T-helper 22 cell (primary cell): Measurements from ENCODE around the gene FSTL4.

Experiments used
- DNase-seq: peaks from one replicate; pipeline ENCODE4 v3.0.0-alpha.2; 2020; ENCODE audit warnings: low read depth

Gene FSTL4

GRCh38 chr5:133478199-133478985 is 133.9 kb downstream of the FSTL4 start:
- no peak for DNase-seq

- no peak for DNase-seq
Observed at GRCh38 chr5:133475986-133476385, 136.4 kb downstream of the FSTL4 start.

- no peak for DNase-seq
Observed at GRCh38 chr5:133474851-133475590, 137.3 kb downstream of the FSTL4 start.

GRCh38 chr5:133473291-133473690 is 139.1 kb downstream of the FSTL4 start:
- DNase-seq: no peak

- no peak for DNase-seq
Observed at GRCh38 chr5:133472829-133473228, 139.5 kb downstream of the FSTL4 start.

- no peak for DNase-seq
Observed at GRCh38 chr5:133471699-133472098, 140.6 kb downstream of the FSTL4 start.

GRCh38 chr5:133470841-133471240 is 141.5 kb downstream of the FSTL4 start:
- DNase-seq: no peak

- no peak for DNase-seq
Observed at GRCh38 chr5:133469846-133470245, 142.5 kb downstream of the FSTL4 start.

GRCh38 chr5:133469252-133469651 is 143.1 kb downstream of the FSTL4 start:
- no peak for DNase-seq

- DNase-seq: no peak
Observed at GRCh38 chr5:133468596-133468995, 143.7 kb downstream of the FSTL4 start.

- no peak for DNase-seq
Observed at GRCh38 chr5:133467826-133468463, 144.4 kb downstream of the FSTL4 start.

- peak; percentile 20 for DNase-seq
Observed at GRCh38 chr5:133467335-133467779, 145.0 kb downstream of the FSTL4 start.

- no peak for DNase-seq
Observed at GRCh38 chr5:133466556-133467334, 145.6 kb downstream of the FSTL4 start.

GRCh38 chr5:133464013-133464412 is 148.3 kb downstream of the FSTL4 start:
- no peak for DNase-seq

- no peak for DNase-seq
Observed at GRCh38 chr5:133461796-133462516, 150.4 kb downstream of the FSTL4 start.

GRCh38 chr5:133460172-133460758 is 152.1 kb downstream of the FSTL4 start:
- DNase-seq: no peak

GRCh38 chr5:133459474-133460160 is 152.7 kb downstream of the FSTL4 start:
- DNase-seq: no peak

GRCh38 chr5:133458435-133458834 is 153.9 kb downstream of the FSTL4 start:
- no peak for DNase-seq

GRCh38 chr5:133457439-133458355 is 154.6 kb downstream of the FSTL4 start:
- DNase-seq: no peak
